ACC112 (cell line): ENCODE results near the gene VWA3B.
A peak's percentile ranks its signal among the peaks of the same experiment; 100 is the strongest.

Source experiments
- H2AFZ ChIP-seq: fragments of 200-600 bp; sonication (generic); one replicate; pipeline ENCODE4 v1.6.0; 2017; ENCODE audit warnings: antibody characterized with exemption, low read length; ENCODE audit not compliant: unreplicated experiment
- H3K27ac ChIP-seq: fragments of 200-600 bp; sonication (generic); 2 replicates; pipeline ENCODE4 v1.5.1; 2014; ENCODE audit warnings: low read depth, mild to moderate bottlenecking, antibody characterized with exemption, low read length, moderate library complexity
- H3K27me3 ChIP-seq: fragments of 200-600 bp; sonication (generic); 2 replicates; pipeline ENCODE4 v1.6.1; 2014; ENCODE audit warnings: mild to moderate bottlenecking, antibody characterized with exemption, low read length, moderate library complexity, mixed read lengths; ENCODE audit not compliant: insufficient read depth
- H3K36me3 ChIP-seq: fragments of 200-600 bp; sonication (generic); 2 replicates; pipeline ENCODE4 v1.6.1; 2016; ENCODE audit warnings: mild to moderate bottlenecking, antibody characterized with exemption, low read length, moderate library complexity, mixed read lengths; ENCODE audit not compliant: insufficient read depth
- H3K4me1 ChIP-seq: fragments of 200-600 bp; sonication (generic); one replicate; pipeline ENCODE4 v1.6.1; 2016; ENCODE audit warnings: low read length, mixed read lengths; ENCODE audit not compliant: insufficient read depth, unreplicated experiment, control insufficient read depth
- H3K4me3 ChIP-seq: fragments of 200-600 bp; sonication (generic); 2 replicates; pipeline ENCODE4 v1.5.1; 2014; ENCODE audit warnings: mild to moderate bottlenecking, low read depth, low read length
- H3K79me2 ChIP-seq: fragments of 200-600 bp; sonication (generic); one replicate; pipeline ENCODE4 v1.6.0; 2016; ENCODE audit warnings: low read length; ENCODE audit not compliant: control insufficient read depth, unreplicated experiment, insufficient read depth

Gene VWA3B

GRCh38 chr2:98060277-98060676 is 26.7 kb upstream of the VWA3B start:
- Histone ChIP-seq H2AFZ (no peak overlapping the region), H3K4me3 (no peak overlapping the region), H3K27me3 (peaks cover 47% of the 10 kb centered on the region), H3K36me3 (no peaks in the 10 kb centered on the region), H3K27ac (no peak overlapping the region), H3K4me1 (no peaks in the 10 kb centered on the region), H3K79me2 (no peaks in the 10 kb centered on the region)

GRCh38 chr2:98063291-98063854 is 23.6 kb upstream of the VWA3B start:
- Histone ChIP-seq H3K4me1 (no peaks in the 10 kb centered on the region), H2AFZ (no peak overlapping the region), H3K79me2 (no peaks in the 10 kb centered on the region), H3K27me3 (peaks cover 44% of the 10 kb centered on the region), H3K4me3 (no peak overlapping the region), H3K36me3 (no peaks in the 10 kb centered on the region), H3K27ac (no peak overlapping the region)

- Histone ChIP-seq H3K27me3 (peaks cover 34% of the 10 kb centered on the region), H3K4me3 (no peak overlapping the region), H3K79me2 (no peaks in the 10 kb centered on the region), H3K27ac (no peak overlapping the region), H3K36me3 (no peaks in the 10 kb centered on the region), H2AFZ (no peak overlapping the region), H3K4me1 (no peaks in the 10 kb centered on the region)
Observed at GRCh38 chr2:98065808-98066207, 21.2 kb upstream of the VWA3B start.

GRCh38 chr2:98067160-98067559 is 19.8 kb upstream of the VWA3B start:
- H3K79me2 ChIP-seq, result no peaks in the 10 kb centered on the region
- H3K4me1 ChIP-seq, result no peaks in the 10 kb centered on the region
- H3K27me3 ChIP-seq, result peaks cover 47% of the 10 kb centered on the region
- no peak overlapping the region for H2AFZ ChIP-seq
- H3K4me3 ChIP-seq, result no peak overlapping the region
- H3K36me3 ChIP-seq, result no peaks in the 10 kb centered on the region
- H3K27ac ChIP-seq, result no peak overlapping the region

- no peak overlapping the region for H3K4me3 ChIP-seq
- H3K36me3 ChIP-seq, result no peaks in the 10 kb centered on the region
- no peak overlapping the region for H3K27ac ChIP-seq
- no peaks in the 10 kb centered on the region for H3K4me1 ChIP-seq
- no peak overlapping the region for H2AFZ ChIP-seq
- H3K79me2 ChIP-seq, result no peaks in the 10 kb centered on the region
- peaks cover 30% of the 10 kb centered on the region for H3K27me3 ChIP-seq
Observed at GRCh38 chr2:98070081-98070480, 16.9 kb upstream of the VWA3B start.

GRCh38 chr2:98072442-98072841 is 14.5 kb upstream of the VWA3B start:
- no peaks in the 10 kb centered on the region for H3K36me3 ChIP-seq
- H3K27me3 ChIP-seq, result peaks cover 30% of the 10 kb centered on the region
- H3K4me1 ChIP-seq, result no peaks in the 10 kb centered on the region
- no peak overlapping the region for H3K4me3 ChIP-seq
- no peak overlapping the region for H3K27ac ChIP-seq
- no peak overlapping the region for H2AFZ ChIP-seq
- no peaks in the 10 kb centered on the region for H3K79me2 ChIP-seq

GRCh38 chr2:98078701-98079100 is 8.3 kb upstream of the VWA3B start:
- H3K4me3 ChIP-seq, result no peak overlapping the region
- no peaks in the 10 kb centered on the region for H3K79me2 ChIP-seq
- peaks cover 19% of the 10 kb centered on the region for H3K27me3 ChIP-seq
- H3K36me3 ChIP-seq, result no peaks in the 10 kb centered on the region
- H2AFZ ChIP-seq, result no peak overlapping the region
- H3K4me1 ChIP-seq, result no peaks in the 10 kb centered on the region
- H3K27ac ChIP-seq, result no peak overlapping the region

GRCh38 chr2:98084151-98084868 is 2.7 kb upstream of the VWA3B start:
- no peak overlapping the region for H3K27ac ChIP-seq
- H3K4me3 ChIP-seq, result no peak overlapping the region
- H3K36me3 ChIP-seq, result no peaks in the 10 kb centered on the region
- no peak overlapping the region for H2AFZ ChIP-seq
- H3K27me3 ChIP-seq, result peaks cover 64% of the 10 kb centered on the region
- no peaks in the 10 kb centered on the region for H3K79me2 ChIP-seq
- H3K4me1 ChIP-seq, result peaks cover 3% of the 10 kb centered on the region

- Histone ChIP-seq H3K4me1 (peaks cover 3% of the 10 kb centered on the region), H3K27ac (no peak overlapping the region), H3K36me3 (no peaks in the 10 kb centered on the region), H3K79me2 (no peaks in the 10 kb centered on the region), H2AFZ (no peak overlapping the region), H3K4me3 (no peak overlapping the region), H3K27me3 (peaks cover 62% of the 10 kb centered on the region)
Observed at GRCh38 chr2:98084869-98085238, 2.1 kb upstream of the VWA3B start.

GRCh38 chr2:98085649-98086048 is 1.3 kb upstream of the VWA3B start:
- H3K79me2 ChIP-seq, result no peaks in the 10 kb centered on the region
- H2AFZ ChIP-seq, result no peak overlapping the region
- H3K27me3 ChIP-seq, result peaks cover 68% of the 10 kb centered on the region
- no peak overlapping the region for H3K4me3 ChIP-seq
- H3K4me1 ChIP-seq, result peaks cover 3% of the 10 kb centered on the region
- H3K27ac ChIP-seq, result no peak overlapping the region
- H3K36me3 ChIP-seq, result no peaks in the 10 kb centered on the region

GRCh38 chr2:98087447-98088020 is 567 bp downstream of the VWA3B start:
- Histone ChIP-seq H2AFZ (peak overlapping the region; percentile 34), H3K4me3 (peak overlapping the region; percentile 76), H3K4me1 (peaks cover 3% of the 10 kb centered on the region), H3K27me3 (peaks cover 63% of the 10 kb centered on the region), H3K27ac (no peak overlapping the region), H3K79me2 (no peaks in the 10 kb centered on the region), H3K36me3 (no peaks in the 10 kb centered on the region)
